ENCODE results near the gene USP17L5.
"Not testable (repeated sequence)": the region's sequence is repeated elsewhere in the genome, so short reads cannot be mapped to it uniquely, and the experiment has no call there.

Gene USP17L5, protein sequence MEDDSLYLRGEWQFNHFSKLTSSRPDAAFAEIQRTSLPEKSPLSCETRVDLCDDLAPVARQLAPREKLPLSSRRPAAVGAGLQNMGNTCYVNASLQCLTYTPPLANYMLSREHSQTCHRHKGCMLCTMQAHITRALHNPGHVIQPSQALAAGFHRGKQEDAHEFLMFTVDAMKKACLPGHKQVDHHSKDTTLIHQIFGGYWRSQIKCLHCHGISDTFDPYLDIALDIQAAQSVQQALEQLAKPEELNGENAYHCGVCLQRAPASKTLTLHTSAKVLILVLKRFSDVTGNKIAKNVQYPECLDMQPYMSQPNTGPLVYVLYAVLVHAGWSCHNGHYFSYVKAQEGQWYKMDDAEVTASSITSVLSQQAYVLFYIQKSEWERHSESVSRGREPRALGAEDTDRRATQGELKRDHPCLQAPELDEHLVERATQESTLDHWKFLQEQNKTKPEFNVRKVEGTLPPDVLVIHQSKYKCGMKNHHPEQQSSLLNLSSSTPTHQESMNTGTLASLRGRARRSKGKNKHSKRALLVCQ

DNA sequence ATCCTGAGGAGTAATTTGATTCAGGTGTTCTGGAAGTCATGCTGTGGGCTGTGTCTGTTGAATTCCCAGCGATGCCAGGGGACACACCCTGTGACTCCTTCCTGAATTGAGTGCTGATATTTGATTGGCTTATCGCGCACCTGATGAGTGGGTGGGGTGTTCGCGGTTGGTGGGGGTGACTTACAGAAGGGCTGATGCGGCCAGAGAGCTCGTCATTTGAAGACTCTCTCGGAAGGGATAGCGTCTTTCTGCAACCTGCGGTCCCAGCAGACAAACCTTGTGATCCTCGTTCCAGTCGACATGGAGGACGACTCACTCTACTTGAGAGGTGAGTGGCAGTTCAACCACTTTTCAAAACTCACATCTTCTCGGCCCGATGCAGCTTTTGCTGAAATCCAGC, at the start of gene USP17L5:
USP17L5 (plus strand) TSS at position 301 of the 400 bp plus-strand sequence; CDS start at position 301, 0 bp downstream.
- not testable (repeated sequence) for H3F3A ChIP-seq (ENCODE audit: low read depth); H3K79me2 ChIP-seq (ENCODE audit: insufficient read depth, low read length); H3K9me3 ChIP-seq (ENCODE audit: insufficient read depth, low read depth, low read length); H3K4me3 ChIP-seq (ENCODE audit: low read length, poor library complexity, severe bottlenecking); H3K27me3 ChIP-seq (ENCODE audit: insufficient read depth, low read length, poor library complexity, severe bottlenecking); H4K20me1 ChIP-seq (ENCODE audit: insufficient read depth, low read length, poor library complexity, severe bottlenecking); H3K9me2 ChIP-seq (replicated peaks; ENCODE audit: low read depth, low read length); H3K9ac ChIP-seq (ENCODE audit: low read depth, low read length, poor library complexity, severe bottlenecking); H2AFZ ChIP-seq (ENCODE audit: low read length); H3K4me2 ChIP-seq (ENCODE audit: low read depth, low read length, poor library complexity, severe bottlenecking); H3K36me3 ChIP-seq (ENCODE audit: insufficient read depth, low read length); H3K4me1 ChIP-seq (ENCODE audit: insufficient read depth, low read length, poor library complexity, severe bottlenecking)

- not testable (repeated sequence) for H3K4me3 ChIP-seq (ENCODE audit: low read length, poor library complexity, severe bottlenecking); H3K79me2 ChIP-seq (ENCODE audit: insufficient read depth, low read length); H3K9me3 ChIP-seq (ENCODE audit: insufficient read depth, low read depth, low read length); H2AFZ ChIP-seq (ENCODE audit: low read length); H3K9ac ChIP-seq (ENCODE audit: low read depth, low read length, poor library complexity, severe bottlenecking); H3K36me3 ChIP-seq (ENCODE audit: insufficient read depth, low read length); H3K27me3 ChIP-seq (ENCODE audit: insufficient read depth, low read length, poor library complexity, severe bottlenecking); H3K4me1 ChIP-seq (ENCODE audit: insufficient read depth, low read length, poor library complexity, severe bottlenecking); H3K4me2 ChIP-seq (ENCODE audit: low read depth, low read length, poor library complexity, severe bottlenecking); H3F3A ChIP-seq (ENCODE audit: low read depth); H4K20me1 ChIP-seq (ENCODE audit: insufficient read depth, low read length, poor library complexity, severe bottlenecking); H3K9me2 ChIP-seq (replicated peaks; ENCODE audit: low read depth, low read length)
These were observed 15.0 kb upstream of the USP17L5 start for GRCh38 chr4:9324191-9324590.

DNA sequence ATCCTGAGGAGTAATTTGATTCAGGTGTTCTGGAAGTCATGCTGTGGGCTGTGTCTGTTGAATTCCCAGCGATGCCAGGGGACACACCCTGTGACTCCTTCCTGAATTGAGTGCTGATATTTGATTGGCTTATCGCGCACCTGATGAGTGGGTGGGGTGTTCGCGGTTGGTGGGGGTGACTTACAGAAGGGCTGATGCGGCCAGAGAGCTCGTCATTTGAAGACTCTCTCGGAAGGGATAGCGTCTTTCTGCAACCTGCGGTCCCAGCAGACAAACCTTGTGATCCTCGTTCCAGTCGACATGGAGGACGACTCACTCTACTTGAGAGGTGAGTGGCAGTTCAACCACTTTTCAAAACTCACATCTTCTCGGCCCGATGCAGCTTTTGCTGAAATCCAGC, 14.3 kb upstream of the USP17L5 start, which contains the start of gene USP17L24:
USP17L24 (plus strand) TSS at position 301 of the 400 bp plus-strand sequence; CDS start at position 301, 0 bp downstream.
- not testable (repeated sequence) for H4K20me1 ChIP-seq (ENCODE audit: insufficient read depth, low read length, poor library complexity, severe bottlenecking); H2AFZ ChIP-seq (ENCODE audit: low read length); H3K9me3 ChIP-seq (ENCODE audit: insufficient read depth, low read depth, low read length); H3K9me2 ChIP-seq (replicated peaks; ENCODE audit: low read depth, low read length); H3K36me3 ChIP-seq (ENCODE audit: insufficient read depth, low read length); H3K79me2 ChIP-seq (ENCODE audit: insufficient read depth, low read length); H3K9ac ChIP-seq (ENCODE audit: low read depth, low read length, poor library complexity, severe bottlenecking); H3K4me1 ChIP-seq (ENCODE audit: insufficient read depth, low read length, poor library complexity, severe bottlenecking); H3K27me3 ChIP-seq (ENCODE audit: insufficient read depth, low read length, poor library complexity, severe bottlenecking); H3K4me2 ChIP-seq (ENCODE audit: low read depth, low read length, poor library complexity, severe bottlenecking); H3K4me3 ChIP-seq (ENCODE audit: low read length, poor library complexity, severe bottlenecking); H3F3A ChIP-seq (ENCODE audit: low read depth)

GRCh38 chr4:9329611-9330010, 9.6 kb upstream of the USP17L5 start, which contains the start of gene USP17L25:
TSS of gene USP17L25 (plus strand) at chr4:9329911. CDS start at chr4:9329911, 0 bp downstream.
- not testable (repeated sequence) for H3K4me2 ChIP-seq (ENCODE audit: low read depth, low read length, poor library complexity, severe bottlenecking); H3K9ac ChIP-seq (ENCODE audit: low read depth, low read length, poor library complexity, severe bottlenecking); H3K79me2 ChIP-seq (ENCODE audit: insufficient read depth, low read length); H3K4me3 ChIP-seq (ENCODE audit: low read length, poor library complexity, severe bottlenecking); H4K20me1 ChIP-seq (ENCODE audit: insufficient read depth, low read length, poor library complexity, severe bottlenecking); H3K36me3 ChIP-seq (ENCODE audit: insufficient read depth, low read length); H3K9me3 ChIP-seq (ENCODE audit: insufficient read depth, low read depth, low read length); H3K9me2 ChIP-seq (replicated peaks; ENCODE audit: low read depth, low read length); H3K4me1 ChIP-seq (ENCODE audit: insufficient read depth, low read length, poor library complexity, severe bottlenecking); H2AFZ ChIP-seq (ENCODE audit: low read length); H3F3A ChIP-seq (ENCODE audit: low read depth); H3K27me3 ChIP-seq (ENCODE audit: insufficient read depth, low read length, poor library complexity, severe bottlenecking)

- H3K9ac ChIP-seq (ENCODE audit: low read depth, low read length, poor library complexity, severe bottlenecking); H3K4me1 ChIP-seq (ENCODE audit: insufficient read depth, low read length, poor library complexity, severe bottlenecking); H3K9me2 ChIP-seq (replicated peaks; ENCODE audit: low read depth, low read length); H3F3A ChIP-seq (ENCODE audit: low read depth); H3K36me3 ChIP-seq (ENCODE audit: insufficient read depth, low read length); H4K20me1 ChIP-seq (ENCODE audit: insufficient read depth, low read length, poor library complexity, severe bottlenecking); H3K27me3 ChIP-seq (ENCODE audit: insufficient read depth, low read length, poor library complexity, severe bottlenecking); H2AFZ ChIP-seq (ENCODE audit: low read length); H3K4me3 ChIP-seq (ENCODE audit: low read length, poor library complexity, severe bottlenecking); H3K79me2 ChIP-seq (ENCODE audit: insufficient read depth, low read length); H3K4me2 ChIP-seq (ENCODE audit: low read depth, low read length, poor library complexity, severe bottlenecking); H3K9me3 ChIP-seq (ENCODE audit: insufficient read depth, low read depth, low read length): not testable (repeated sequence)
These were observed 4.8 kb upstream of the USP17L5 start, which contains the start of gene USP17L26 for GRCh38 chr4:9334358-9334757. TSS of gene USP17L26 (plus strand) at chr4:9334658. CDS start at chr4:9334658, 0 bp downstream.

GRCh38 chr4:9343848-9344247, 4.6 kb downstream of the USP17L5 start, which contains the start of gene USP17L27:
TSS of gene USP17L27 (plus strand) at chr4:9344148. CDS start at chr4:9344148, 0 bp downstream.
- H3K9me3 ChIP-seq (ENCODE audit: insufficient read depth, low read depth, low read length); H3F3A ChIP-seq (ENCODE audit: low read depth); H3K27me3 ChIP-seq (ENCODE audit: insufficient read depth, low read length, poor library complexity, severe bottlenecking): not testable (repeated sequence)

GRCh38 chr4:9348593-9348992, 9.4 kb downstream of the USP17L5 start, which contains the start of gene USP17L28:
TSS of gene USP17L28 (plus strand) at chr4:9348893. CDS start at chr4:9348893, 0 bp downstream.
- H3K36me3 ChIP-seq (ENCODE audit: insufficient read depth, low read length): not testable (repeated sequence)

More at GRCh38 chr4:9343848-9344247, 4.6 kb downstream of the USP17L5 start, which contains the start of gene USP17L27:
- H3K36me3 ChIP-seq (ENCODE audit: insufficient read depth, low read length); H4K20me1 ChIP-seq (ENCODE audit: insufficient read depth, low read length, poor library complexity, severe bottlenecking); H3K9ac ChIP-seq (ENCODE audit: low read depth, low read length, poor library complexity, severe bottlenecking); H3K4me1 ChIP-seq (ENCODE audit: insufficient read depth, low read length, poor library complexity, severe bottlenecking); H3K4me2 ChIP-seq (ENCODE audit: low read depth, low read length, poor library complexity, severe bottlenecking); H2AFZ ChIP-seq (ENCODE audit: low read length); H3K4me3 ChIP-seq (ENCODE audit: low read length, poor library complexity, severe bottlenecking); H3K9me2 ChIP-seq (replicated peaks; ENCODE audit: low read depth, low read length); H3K79me2 ChIP-seq (ENCODE audit: insufficient read depth, low read length): not testable (repeated sequence)

More at GRCh38 chr4:9348593-9348992, 9.4 kb downstream of the USP17L5 start, which contains the start of gene USP17L28:
- H4K20me1 ChIP-seq (ENCODE audit: insufficient read depth, low read length, poor library complexity, severe bottlenecking); H3K4me3 ChIP-seq (ENCODE audit: low read length, poor library complexity, severe bottlenecking); H3F3A ChIP-seq (ENCODE audit: low read depth); H3K9me3 ChIP-seq (ENCODE audit: insufficient read depth, low read depth, low read length); H3K4me2 ChIP-seq (ENCODE audit: low read depth, low read length, poor library complexity, severe bottlenecking); H3K9me2 ChIP-seq (replicated peaks; ENCODE audit: low read depth, low read length); H2AFZ ChIP-seq (ENCODE audit: low read length); H3K79me2 ChIP-seq (ENCODE audit: insufficient read depth, low read length); H3K27me3 ChIP-seq (ENCODE audit: insufficient read depth, low read length, poor library complexity, severe bottlenecking); H3K4me1 ChIP-seq (ENCODE audit: insufficient read depth, low read length, poor library complexity, severe bottlenecking); H3K9ac ChIP-seq (ENCODE audit: low read depth, low read length, poor library complexity, severe bottlenecking): not testable (repeated sequence)
